Ramos (cell line): ENCODE data around the gene LRRK1.

ENCODE experiments used
- in situ Hi-C: fragments of 300-500 bp; cut with MboI; formaldehyde crosslinking; loops from one replicate; pipeline ENCODE4 v1.14.3; 2022; ENCODE audit warnings: low sequenced_read_pairs; ENCODE audit not compliant: unreplicated experiment

The LRRK1 gene

GRCh38 chr15:101049856-101050622, 130.9 kb downstream of the LRRK1 start:
- in situ Hi-C loops, result no loop called here

- in situ Hi-C loops, result no loop called here
Measured at GRCh38 chr15:101050623-101051290, 131.6 kb downstream of the LRRK1 start.

- in situ Hi-C loops, result no loop called here
Measured at GRCh38 chr15:101051291-101052030, 132.3 kb downstream of the LRRK1 start.

- in situ Hi-C loops, result no loop called here
Measured at GRCh38 chr15:101052031-101052620, 133.0 kb downstream of the LRRK1 start.

GRCh38 chr15:101052681-101053121, 133.5 kb downstream of the LRRK1 start:
- in situ Hi-C loops, result no loop called here

GRCh38 chr15:101053261-101053660, 134.1 kb downstream of the LRRK1 start:
- in situ Hi-C loops, result no loop called here

GRCh38 chr15:101054116-101054515, 135.0 kb downstream of the LRRK1 start:
- in situ Hi-C loops, result no loop called here

GRCh38 chr15:101054991-101055390, 135.8 kb downstream of the LRRK1 start:
- in situ Hi-C loops, result no loop called here

- in situ Hi-C loops, result no loop called here
Measured at GRCh38 chr15:101055411-101055810, 136.3 kb downstream of the LRRK1 start.

GRCh38 chr15:101056366-101057334, 137.5 kb downstream of the LRRK1 start:
- in situ Hi-C loops, result no loop called here

GRCh38 chr15:101057841-101058407, 138.8 kb downstream of the LRRK1 start:
- in situ Hi-C loops, result no loop called here

GRCh38 chr15:101058735-101059134, 139.6 kb downstream of the LRRK1 start:
- in situ Hi-C loops, result no loop called here

- in situ Hi-C loops, result no loop called here
Measured at GRCh38 chr15:101059381-101060341, 140.5 kb downstream of the LRRK1 start.

GRCh38 chr15:101060576-101061551, 141.7 kb downstream of the LRRK1 start:
- in situ Hi-C loops, result no loop called here

- in situ Hi-C loops, result no loop called here
Measured at GRCh38 chr15:101062063-101062462, 142.9 kb downstream of the LRRK1 start.

GRCh38 chr15:101062471-101063171, 143.5 kb downstream of the LRRK1 start:
- in situ Hi-C loops, result no loop called here
